Activated CD8-positive, alpha-beta memory T cell treated with anti-CD3 and anti-CD28 coated beads, Interleukin-2, amount 50 U/mL, for 24 hours (primary cell): Measurements from ENCODE around the gene KIAA0319L.

Experiments
- DNase-seq: peaks from one replicate; pipeline ENCODE4 v3.0.0-alpha.2; 2020; ENCODE audit errors: extremely low read depth

The KIAA0319L gene

DNA sequence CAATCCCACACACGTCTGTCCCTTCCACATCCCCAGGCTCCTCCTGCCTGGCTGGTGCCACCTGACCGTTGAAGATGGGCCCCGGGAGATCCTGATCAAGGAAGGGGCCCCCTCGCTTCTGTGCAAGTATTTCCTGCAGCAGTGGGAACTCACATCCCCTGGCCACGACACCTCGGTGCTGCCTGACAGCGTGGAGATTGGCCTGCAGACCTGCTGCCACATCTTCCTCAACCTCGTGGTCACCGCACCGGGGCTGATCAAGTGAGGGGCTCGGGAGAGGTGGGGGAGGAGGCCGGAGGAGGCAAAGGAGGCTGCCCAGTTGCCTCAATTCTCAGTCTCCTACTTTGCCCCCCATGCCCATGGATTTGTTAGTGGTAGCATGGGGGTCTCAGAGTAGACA lies 6.0 kb upstream of the KIAA0319L start:
- no peak for DNase-seq

- DNase-seq: no peak
Observed at GRCh38 chr1:35561972-35562680, 4.9 kb upstream of the KIAA0319L start.

DNA sequence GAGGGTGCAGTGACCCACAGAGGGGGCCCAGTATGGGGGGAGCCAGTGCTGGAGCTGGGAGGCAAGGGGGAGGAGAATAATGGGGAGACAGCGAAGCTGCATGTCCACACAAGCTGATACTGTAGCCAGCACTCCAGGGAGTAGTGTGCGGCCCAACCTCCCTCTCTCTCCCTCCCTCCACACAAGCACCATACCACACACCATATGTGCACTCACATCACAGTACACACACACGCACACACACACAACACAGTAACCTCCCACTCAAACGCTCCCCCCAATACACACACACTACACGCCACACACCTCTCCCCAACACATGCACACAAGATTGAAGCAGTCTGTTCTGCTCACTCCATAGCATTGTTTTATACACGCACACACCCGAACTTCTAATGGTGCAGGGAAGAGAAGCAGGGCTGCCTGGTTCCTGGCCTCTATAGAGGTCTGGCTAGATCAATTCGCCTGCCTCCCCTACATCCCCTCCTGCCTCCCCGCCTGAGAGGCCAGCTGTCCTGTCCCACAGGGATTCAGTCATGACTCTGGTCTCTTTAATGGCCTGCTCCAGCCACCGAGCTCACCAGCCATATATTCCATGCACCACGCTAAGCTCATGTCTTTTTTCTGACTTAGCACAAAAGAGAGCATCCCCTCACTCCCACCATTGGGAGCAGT lies 4.2 kb upstream of the KIAA0319L start:
- DNase-seq: no peak

DNA sequence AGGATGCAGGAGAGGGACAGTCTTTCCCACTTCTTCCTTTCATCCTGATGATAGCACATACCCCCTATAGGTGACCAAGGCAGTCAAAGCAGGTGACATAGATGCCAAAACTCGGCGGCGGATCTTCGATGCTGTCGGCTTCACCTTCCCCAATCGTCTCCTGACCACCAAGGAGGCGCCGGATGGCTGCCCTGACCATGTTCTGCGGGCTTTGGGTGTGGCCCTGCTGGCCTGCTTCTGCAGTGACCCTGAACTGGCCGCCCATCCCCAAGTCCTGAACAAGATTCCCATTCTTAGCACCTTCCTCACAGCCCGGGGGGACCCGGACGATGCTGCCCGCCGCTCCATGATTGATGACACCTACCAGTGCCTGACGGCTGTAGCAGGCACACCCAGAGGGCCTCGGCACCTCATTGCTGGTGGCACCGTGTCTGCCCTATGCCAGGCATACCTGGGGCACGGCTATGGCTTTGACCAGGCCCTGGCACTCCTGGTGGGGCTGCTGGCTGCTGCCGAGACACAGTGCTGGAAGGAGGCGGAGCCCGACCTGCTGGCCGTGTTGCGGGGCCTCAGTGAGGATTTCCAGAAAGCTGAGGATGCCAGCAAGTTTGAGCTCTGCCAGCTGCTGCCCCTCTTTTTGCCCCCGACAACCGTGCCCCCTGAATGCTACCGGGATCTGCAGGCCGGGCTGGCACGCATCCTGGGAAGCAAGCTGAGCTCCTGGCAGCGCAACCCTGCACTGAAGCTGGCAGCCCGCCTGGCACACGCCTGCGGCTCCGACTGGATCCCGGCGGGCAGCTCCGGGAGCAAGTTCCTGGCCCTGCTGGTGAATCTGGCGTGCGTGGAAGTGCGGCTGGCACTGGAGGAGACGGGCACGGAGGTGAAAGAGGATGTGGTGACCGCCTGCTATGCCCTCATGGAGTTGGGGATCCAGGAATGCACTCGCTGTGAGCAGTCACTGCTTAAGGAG lies 3.3 kb upstream of the KIAA0319L start:
- DNase-seq: no peak

- no peak for DNase-seq
Observed at GRCh38 chr1:35559317-35559944, 2.2 kb upstream of the KIAA0319L start.

DNA sequence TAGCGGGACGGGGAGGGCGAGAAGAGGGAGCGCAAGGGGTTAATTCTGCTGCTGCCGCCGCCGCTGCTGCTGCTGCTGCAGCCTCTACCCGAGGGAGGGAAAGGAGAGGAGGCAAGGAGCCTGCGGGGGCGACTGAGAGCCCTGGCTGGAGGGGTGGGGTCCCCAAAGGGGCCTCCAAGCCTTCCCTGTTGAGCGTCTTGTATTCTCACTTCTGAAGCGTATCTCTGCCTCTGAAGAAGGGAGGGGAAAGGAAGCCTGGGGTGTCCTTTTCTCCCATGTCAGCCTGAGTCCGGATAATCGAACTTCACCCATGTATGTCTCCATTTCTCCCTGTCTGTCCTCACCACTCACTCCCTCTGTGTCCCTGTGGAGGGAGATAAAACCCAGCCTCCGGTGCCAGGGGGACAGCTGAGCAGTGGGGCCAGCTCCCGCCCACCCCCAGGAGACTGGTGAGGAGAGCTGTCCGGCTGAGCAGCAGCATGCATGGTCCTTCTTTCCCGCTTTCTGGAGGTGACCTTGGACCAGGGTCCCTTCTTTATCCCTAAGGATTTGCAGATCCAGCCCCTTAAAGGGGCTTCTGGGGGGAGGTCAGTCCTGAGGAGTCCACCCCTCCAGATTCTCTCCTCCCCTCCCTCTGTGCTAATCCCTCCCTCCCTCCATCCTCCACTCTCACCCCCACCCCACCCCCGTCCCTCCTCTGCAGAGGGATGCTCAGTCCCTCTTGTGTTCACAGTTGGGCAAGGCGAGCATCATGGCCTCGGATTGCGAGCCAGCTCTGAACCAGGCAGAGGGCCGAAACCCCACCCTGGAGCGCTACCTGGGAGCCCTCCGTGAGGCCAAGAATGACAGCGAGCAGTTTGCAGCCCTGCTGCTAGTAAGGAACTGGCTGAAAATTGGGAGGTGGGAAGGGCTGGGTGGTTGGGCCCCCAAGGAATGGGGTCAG lies 1.4 kb upstream of the KIAA0319L start:
- DNase-seq: no peak

DNA sequence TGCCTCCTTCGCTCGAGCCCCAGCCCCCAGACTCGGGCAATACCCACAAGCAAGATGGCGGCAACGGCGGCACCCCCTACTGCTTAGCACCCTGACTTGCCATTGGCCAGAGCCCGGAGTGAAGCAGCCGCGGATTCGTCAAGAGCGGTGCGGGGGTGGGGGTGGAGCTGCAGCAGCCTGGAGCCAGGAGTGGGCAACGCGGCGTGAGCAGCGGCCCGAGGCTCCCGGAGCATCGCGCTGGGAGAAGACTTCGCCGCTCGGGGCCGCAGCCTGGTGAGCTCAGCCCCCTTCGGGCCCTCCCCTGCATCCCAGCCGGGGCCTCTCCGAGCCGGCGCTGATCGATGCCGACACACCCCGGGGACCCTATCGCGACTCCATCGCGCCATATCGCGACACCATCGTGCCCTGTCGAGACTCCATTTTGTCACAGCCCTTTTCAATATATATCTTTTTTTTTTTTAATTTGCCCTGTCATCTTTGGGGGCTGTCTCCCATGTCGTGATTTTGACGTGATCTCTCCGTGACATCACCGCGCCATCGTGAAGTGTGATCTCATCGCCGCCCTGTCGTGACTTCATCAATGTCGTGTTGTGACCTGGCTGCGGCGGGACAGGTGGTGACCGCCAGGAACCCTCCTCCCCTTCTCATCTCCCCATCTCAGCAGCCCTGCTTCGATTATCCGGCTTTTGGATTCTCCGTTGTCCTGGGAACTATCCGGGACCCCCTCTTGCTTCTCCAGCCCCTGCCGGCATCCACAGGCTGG lies 589 bp upstream of the KIAA0319L start, which contains the start of gene NCDN:
Gene NCDN (plus strand): TSS at position 189 of the 763 bp plus-strand sequence. CDS start 392 bp downstream, at position 581.
- peak; percentile 94 for DNase-seq

GRCh38 chr1:35556484-35557117 lies 602 bp downstream of the KIAA0319L start:
- DNase-seq: no peak

GRCh38 chr1:35555601-35556477 lies 1.4 kb downstream of the KIAA0319L start:
- no peak for DNase-seq

GRCh38 chr1:35555212-35555584 lies 2.0 kb downstream of the KIAA0319L start:
- no peak for DNase-seq

DNA sequence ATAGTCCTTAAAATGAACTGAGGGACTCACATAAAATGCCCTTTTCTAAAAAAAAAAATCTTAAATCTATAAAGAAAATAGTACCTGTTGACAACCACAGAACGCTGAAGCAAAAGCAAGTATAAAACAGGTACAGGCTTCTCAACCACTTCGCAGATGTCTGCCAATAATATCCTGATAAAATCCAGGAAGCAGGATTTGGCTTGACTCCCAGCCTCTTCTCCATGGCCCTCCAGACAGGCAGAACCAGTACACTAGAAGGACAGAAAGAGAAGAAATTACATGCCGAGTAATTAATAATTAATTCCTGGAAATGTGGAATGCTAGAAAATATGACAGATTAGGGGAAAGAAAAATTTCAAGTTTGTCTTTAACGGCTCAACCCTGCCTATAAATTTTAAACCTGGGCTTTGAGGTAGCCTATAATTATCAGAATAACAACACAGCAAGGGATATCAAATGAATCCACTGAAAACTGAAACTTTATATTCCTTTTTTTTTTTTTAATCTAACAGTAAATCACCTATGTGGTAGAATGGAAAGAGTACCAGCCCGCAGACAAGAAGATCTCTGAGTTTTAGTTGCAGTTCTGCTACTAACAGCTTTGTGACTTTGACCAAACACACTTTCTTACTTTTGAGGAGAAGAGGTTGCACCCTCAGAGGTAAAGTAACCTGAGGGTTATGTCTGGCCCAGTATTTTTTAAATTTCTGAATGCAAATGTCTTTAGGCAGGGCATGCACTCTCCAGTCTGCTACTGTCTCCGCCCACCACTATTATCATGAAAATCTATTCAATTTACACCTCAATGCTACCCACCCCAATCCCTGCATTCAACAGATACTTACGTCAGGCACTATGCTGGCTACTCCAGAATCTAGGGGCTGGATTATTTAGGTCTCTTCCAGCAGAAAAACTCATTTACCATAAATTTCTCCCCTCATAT lies 2.7 kb downstream of the KIAA0319L start:
- no peak for DNase-seq

DNA sequence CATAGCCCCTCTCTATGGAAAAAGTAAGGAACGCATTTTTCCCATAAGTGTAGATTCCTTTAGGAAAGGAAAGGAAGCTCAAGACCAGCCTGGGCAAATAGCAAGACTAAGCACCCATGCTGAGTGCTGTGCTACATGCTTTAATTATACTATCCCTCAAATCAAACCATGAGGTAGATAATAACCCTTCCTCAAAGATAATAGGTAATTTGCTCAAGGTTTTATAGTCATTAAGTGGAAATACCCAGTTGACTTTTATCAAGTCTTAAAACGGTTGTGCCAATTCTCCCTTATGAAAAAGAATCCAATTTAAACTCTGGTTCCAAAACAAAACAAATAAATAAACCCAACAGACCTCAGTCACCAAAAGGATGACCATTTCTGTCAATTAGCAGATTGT lies 3.4 kb downstream of the KIAA0319L start:
- no peak for DNase-seq

DNA sequence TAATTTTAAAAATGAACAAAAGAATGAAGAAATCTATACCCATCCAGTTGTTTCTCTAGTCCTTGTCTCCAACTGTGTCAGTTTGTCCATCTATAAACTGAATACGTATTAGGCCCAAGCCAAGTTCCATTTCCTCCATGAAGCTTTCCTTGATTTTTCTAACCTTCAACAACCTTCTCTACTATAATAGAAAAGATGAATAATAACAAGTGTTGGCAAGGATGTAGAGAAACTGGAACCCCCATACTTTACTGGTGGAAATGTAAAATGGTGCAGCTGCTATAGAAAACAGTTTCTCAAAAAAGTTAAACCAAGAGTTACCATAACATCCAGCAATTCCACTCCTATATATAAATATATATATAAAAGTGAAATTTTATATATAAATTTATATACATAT lies 10.6 kb downstream of the KIAA0319L start:
- DNase-seq: no peak

DNA sequence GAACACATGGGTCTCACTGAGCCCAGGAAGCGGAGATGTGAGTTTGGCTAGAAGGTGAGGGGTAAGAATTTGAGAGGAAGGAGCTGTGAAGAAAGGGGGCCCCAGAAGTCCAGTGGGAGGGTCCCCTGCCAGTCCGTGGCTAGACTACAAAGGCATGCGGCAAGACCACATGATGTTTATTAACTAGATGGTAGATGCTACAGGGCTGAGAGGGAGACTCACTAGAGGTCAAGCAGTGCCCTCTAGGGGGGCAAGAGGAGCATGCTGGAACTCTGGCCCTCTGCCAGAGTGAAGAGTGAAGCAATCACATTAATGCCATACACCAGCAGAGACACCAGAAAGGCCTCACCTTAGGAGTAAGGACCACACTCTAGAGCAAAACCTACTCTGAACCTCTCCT lies 12.2 kb downstream of the KIAA0319L start:
- DNase-seq: no peak

DNA sequence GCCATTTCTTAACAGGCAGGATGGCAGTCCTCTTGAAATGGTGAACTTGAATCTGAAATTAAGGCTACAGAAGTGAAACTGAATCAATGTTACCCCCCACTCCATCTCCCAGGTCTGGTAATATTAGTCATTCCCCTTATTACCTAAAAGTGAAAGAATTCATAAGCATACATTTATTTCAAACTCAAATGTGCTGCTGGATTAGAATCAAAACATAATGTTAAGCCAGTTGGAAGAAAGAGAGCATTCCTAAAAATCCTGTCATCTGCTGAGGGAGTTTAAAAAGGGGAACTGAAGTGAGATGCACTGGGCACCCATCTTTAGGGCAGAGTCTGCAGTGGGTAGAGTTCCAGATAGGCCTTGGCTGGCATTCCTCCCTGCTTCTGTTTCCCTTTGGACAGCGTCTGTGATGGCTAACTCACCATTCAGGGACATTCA lies 17.4 kb downstream of the KIAA0319L start:
- DNase-seq: no peak

DNA sequence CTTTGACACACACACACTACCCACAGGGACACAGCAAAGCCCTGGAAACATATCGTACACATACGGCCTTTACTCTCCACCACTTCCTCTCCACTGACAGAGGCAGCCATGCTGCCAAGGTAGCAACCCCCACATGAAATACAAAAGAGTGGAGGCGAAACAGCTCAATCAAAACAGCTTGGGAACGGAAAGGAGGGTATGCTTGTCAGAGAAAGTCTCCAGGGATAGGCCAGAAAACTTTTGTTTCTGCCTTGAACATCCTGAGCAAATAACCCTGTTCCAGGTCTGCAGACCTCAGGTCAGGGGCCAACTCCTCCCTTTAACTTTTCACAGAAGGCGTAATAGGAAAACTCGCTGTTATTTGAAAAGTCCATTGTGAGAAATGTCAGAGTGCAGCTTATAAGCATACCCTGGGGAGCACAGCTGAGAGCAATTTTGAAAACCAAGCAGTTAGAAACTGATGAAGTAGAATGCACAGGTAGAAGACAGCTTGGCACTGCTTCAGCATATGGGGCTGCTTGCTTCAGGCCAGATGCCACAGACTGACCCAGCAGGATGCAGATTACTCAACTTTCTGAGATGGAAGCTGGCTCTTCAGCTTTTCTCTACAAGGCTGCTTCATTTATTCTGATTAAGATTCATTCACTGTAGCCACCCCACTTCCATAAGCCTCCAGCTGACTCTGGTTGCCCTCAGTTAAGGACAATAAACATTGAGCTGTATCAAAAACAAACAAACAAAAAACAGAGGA lies 18.0 kb downstream of the KIAA0319L start:
- DNase-seq: no peak

- DNase-seq: no peak
Observed at GRCh38 chr1:35537806-35538205, 19.4 kb downstream of the KIAA0319L start.
